T follicular helper cell (primary cell): Measurements from ENCODE around the gene NADSYN1.

Source experiments
- DNase-seq: peaks from one replicate; pipeline ENCODE4 v3.0.0-alpha.2; 2020; ENCODE audit warnings: low read depth

The NADSYN1 gene

GRCh38 chr11:71548716-71549151 is 95.7 kb downstream of the NADSYN1 start:
- no peak for DNase-seq
